ENCODE data around the gene HS3ST4. TPM values are rescaled to one million over a fixed set of nuclear protein-coding genes. Genes with fewer than 3 reads are reported as not detected.

The HS3ST4 gene
- polyA plus RNA-seq, 1 experiment: not detected

GRCh38 chr16:25693631-25694030 lies 1.9 kb downstream of the HS3ST4 start:
- no peaks in the 10 kb centered on the region for H3K9me3 ChIP-seq (ENCODE audit: control insufficient read depth, insufficient read depth, low read length)
- ChIA-PET POLR2A (no interaction called here), CTCF (no interaction called here)
- peaks cover 11% of the 10 kb centered on the region for H3K27me3 ChIP-seq (ENCODE audit: control insufficient read depth, insufficient read depth, low read length)
- H3K4me3 ChIP-seq (ENCODE audit: low read depth, low read length): no peak overlapping the region
- no peak overlapping the region for H3K27ac ChIP-seq (ENCODE audit: low read depth, low read length)
- DNase-seq (ENCODE audit: low read depth, low spot score): no peak
- no peak for TF ChIP-seq CTCF (IDR thresholded peaks at IDR 0.05; ENCODE audit: low read depth, low read length)

DNA sequence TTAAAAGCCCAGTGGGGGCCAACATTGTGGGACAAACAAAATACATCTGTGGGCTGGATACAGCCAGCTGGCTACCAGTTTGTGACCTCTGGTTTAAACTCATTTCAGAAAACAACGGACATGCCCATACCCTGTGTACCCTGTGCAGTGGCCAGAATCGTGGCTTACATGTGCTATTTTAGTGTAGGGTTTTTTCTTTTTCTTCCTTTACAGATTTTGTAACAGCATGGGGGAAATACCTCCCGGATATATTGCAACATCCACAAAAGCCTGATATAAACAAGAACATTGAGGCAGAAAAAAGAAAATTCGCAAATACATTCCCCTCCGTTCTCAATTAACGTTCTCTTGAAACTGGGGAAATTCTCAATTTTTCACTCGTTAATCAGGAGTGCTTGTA lies 7.3 kb downstream of the HS3ST4 start:
- H3K4me3 ChIP-seq (ENCODE audit: low read depth, low read length): no peak overlapping the region
- no peak overlapping the region for H3K27ac ChIP-seq (ENCODE audit: low read depth, low read length)
- ChIA-PET CTCF (no interaction called here), POLR2A (no interaction called here)
- peaks cover 5% of the 10 kb centered on the region; the same call in 1 of the 2 replicates for H3K9me3 ChIP-seq (ENCODE audit: control insufficient read depth, insufficient read depth, low read length)
- H3K27me3 ChIP-seq (ENCODE audit: control insufficient read depth, insufficient read depth, low read length): peaks cover 2% of the 10 kb centered on the region
- TF ChIP-seq CTCF (IDR thresholded peaks at IDR 0.05; ENCODE audit: low read depth, low read length): no peak
- DNase-seq (ENCODE audit: low read depth, low spot score): no peak

DNA sequence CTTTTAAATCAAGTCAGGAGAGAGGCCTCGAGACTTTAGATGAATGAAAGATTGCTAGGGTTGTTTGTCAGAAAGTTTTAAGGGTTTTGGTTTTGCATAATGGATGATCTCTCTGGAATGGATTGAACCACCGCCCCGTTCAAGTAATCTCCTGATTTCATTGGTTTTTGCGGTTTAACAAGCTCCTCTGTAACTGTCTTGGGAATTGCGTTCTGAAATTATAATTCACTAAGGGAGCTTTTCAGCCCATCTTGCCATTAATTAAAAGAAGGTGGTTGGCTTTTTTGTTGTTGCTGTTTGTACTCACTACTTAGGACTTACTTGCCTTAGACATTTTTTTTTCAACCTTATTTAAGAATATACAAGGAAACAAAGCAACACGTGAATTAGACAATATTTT lies 8.8 kb downstream of the HS3ST4 start:
- Histone ChIP-seq H3K9me3 (ENCODE audit: control insufficient read depth, insufficient read depth, low read length) (peaks cover 13% of the 10 kb centered on the region), H3K27ac (ENCODE audit: low read depth, low read length) (no peak overlapping the region), H3K27me3 (ENCODE audit: control insufficient read depth, insufficient read depth, low read length) (no peaks in the 10 kb centered on the region), H3K4me3 (ENCODE audit: low read depth, low read length) (no peak overlapping the region)
- ChIA-PET POLR2A (no interaction called here), CTCF (no interaction called here)
- no peak for DNase-seq (ENCODE audit: low read depth, low spot score)
- TF ChIP-seq CTCF (IDR thresholded peaks at IDR 0.05; ENCODE audit: low read depth, low read length): no peak

DNA sequence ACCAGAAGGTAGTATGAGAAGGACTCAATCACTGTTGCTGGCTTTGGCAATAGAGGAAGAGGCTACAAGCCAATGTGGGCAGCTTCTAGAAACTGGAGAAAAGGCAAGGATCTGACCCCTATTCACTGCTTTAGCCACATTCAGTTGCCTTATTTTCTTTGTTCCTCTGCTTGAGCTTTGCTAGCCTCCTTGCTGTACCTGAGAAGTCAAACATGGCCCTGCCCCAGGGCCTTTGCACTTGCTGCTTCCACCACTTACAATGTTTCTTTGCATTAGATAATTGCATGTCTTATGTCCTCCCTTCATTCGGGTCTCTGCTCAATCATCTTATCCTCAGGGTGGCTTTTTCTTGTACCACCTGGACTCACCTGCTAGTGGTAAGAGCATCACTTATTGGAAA lies 15.8 kb downstream of the HS3ST4 start:
- no peak for TF ChIP-seq CTCF (IDR thresholded peaks at IDR 0.05; ENCODE audit: low read depth, low read length)
- no peak overlapping the region for H3K27ac ChIP-seq (ENCODE audit: low read depth, low read length)
- DNase-seq (ENCODE audit: low read depth, low spot score): no peak
- H3K4me3 ChIP-seq (ENCODE audit: low read depth, low read length): no peak overlapping the region
- H3K27me3 ChIP-seq (ENCODE audit: control insufficient read depth, insufficient read depth, low read length): no peaks in the 10 kb centered on the region
- CTCF ChIA-PET: no interaction called here
- peaks cover 17% of the 10 kb centered on the region for H3K9me3 ChIP-seq (ENCODE audit: control insufficient read depth, insufficient read depth, low read length)
- POLR2A ChIA-PET: no interaction called here

DNA sequence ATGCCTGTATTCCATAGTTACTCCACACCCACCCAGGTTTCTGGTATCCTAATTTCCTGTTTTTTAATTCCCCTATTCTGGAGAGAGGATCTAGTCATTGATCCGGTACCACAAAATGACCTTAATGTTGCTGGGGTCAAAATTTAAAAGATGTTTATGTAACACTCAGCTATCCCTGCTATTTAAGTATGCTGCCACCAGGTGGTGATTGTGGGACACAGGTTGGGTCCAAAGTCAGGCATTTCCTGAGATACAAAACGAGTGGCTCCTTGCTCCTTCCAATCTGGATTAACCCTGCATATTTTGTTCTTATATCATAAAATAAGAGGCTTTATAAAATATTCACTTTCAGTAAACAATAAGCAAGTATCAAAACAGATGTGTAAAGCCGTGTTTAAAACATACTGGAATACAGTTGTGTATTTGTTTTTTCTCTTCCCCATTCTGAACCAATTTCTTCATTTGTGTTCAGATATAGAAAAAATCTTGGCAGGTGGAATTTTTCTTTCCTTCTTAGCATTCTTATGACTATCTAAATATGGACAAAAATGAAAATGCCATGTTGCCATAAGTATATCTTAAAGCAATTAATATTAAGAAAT lies 16.3 kb downstream of the HS3ST4 start:
- Histone ChIP-seq H3K27ac (ENCODE audit: low read depth, low read length) (no peak overlapping the region), H3K4me3 (ENCODE audit: low read depth, low read length) (no peak overlapping the region), H3K9me3 (ENCODE audit: control insufficient read depth, insufficient read depth, low read length) (peaks cover 18% of the 10 kb centered on the region), H3K27me3 (ENCODE audit: control insufficient read depth, insufficient read depth, low read length) (no peaks in the 10 kb centered on the region)
- CTCF ChIA-PET: no interaction called here
- POLR2A ChIA-PET: no interaction called here
- DNase-seq (ENCODE audit: low read depth, low spot score): no peak
- 0 out of 2 replicates have a peak, but pooled peaks have one; percentile 6 for TF ChIP-seq CTCF (IDR thresholded peaks at IDR 0.05; ENCODE audit: low read depth, low read length)
